IPS-18c (cell line): Measurements from ENCODE around the gene GFRA3.
A peak's percentile ranks its signal among the peaks of the same experiment; 100 is the strongest.
"Not testable (repeated sequence)": the region's sequence is repeated elsewhere in the genome, so short reads cannot be mapped to it uniquely, and the experiment has no call there.

Source experiments
- H3K4me3 ChIP-seq: 2 replicates; pipeline ENCODE4 v1.7.0; 2013; ENCODE audit warnings: low read depth, mild to moderate bottlenecking, low read length, moderate library complexity; ENCODE audit not compliant: insufficient read depth
- H3K9me3 ChIP-seq: one replicate; pipeline ENCODE4 v1.6.1; 2013; ENCODE audit warnings: mild to moderate bottlenecking, low read length, moderate library complexity; ENCODE audit not compliant: control insufficient read depth, insufficient read depth

Gene GFRA3, protein sequence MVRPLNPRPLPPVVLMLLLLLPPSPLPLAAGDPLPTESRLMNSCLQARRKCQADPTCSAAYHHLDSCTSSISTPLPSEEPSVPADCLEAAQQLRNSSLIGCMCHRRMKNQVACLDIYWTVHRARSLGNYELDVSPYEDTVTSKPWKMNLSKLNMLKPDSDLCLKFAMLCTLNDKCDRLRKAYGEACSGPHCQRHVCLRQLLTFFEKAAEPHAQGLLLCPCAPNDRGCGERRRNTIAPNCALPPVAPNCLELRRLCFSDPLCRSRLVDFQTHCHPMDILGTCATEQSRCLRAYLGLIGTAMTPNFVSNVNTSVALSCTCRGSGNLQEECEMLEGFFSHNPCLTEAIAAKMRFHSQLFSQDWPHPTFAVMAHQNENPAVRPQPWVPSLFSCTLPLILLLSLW

GRCh38 chr5:138274189-138274853 lies at the start of gene GFRA3:
GFRA3 (minus strand) TSS chr5:138274621; CDS start chr5:138274424, 197 bp downstream.
- Histone ChIP-seq H3K9me3 (no peaks in the 10 kb centered on the region), H3K4me3 (peak within 1 kb of the TSS; percentile 48)

DNA sequence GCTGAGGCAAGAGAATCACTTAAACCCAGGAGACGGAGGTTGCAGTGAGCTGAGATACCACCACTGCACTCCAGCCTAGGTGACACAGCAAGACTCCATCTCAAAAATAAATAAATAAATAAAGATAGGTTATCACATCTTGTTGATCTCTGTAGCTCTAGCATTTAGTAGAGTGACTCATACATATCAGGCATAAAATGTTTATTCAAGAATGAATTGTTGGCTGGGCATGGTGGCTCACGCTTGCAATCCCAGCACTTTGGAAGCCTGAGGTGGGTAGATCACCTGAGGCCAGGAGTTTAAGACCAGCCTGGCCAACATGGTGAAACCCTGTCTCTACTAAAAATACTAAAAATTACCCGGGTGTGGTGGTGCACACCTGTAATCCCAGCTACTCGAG lies 43.8 kb upstream of the GFRA3 start:
- H3K4me3 ChIP-seq, H3K9me3 ChIP-seq: not testable (repeated sequence)

DNA sequence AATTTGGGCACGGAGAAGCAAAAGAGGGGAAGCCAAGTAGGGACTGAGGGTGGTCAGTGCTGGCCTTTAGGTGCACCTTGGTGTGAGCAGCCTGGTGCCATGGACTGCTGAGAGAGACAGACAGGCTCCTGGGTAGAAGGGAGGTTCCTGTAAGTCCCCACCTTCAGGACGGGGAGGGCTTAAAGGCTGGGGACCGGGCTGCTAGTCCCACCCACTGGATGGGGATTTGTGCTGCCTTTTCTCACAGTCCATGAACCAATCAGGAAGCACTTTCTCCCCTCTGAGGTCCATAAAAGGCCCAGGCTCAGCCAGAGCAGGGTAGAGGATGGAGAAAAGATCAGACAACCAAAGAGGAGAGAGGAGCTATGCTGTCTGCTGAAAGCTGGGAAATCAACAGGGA lies 41.9 kb upstream of the GFRA3 start:
- H3K4me3 ChIP-seq = no peak overlapping the region
- no peaks in the 10 kb centered on the region for H3K9me3 ChIP-seq

- no peaks in the 10 kb centered on the region for H3K9me3 ChIP-seq
- no peak overlapping the region for H3K4me3 ChIP-seq
These were observed 41.4 kb upstream of the GFRA3 start for GRCh38 chr5:138315751-138316278.

GRCh38 chr5:138305797-138306196 lies 31.4 kb upstream of the GFRA3 start:
- H3K9me3 ChIP-seq = no peaks in the 10 kb centered on the region
- H3K4me3 ChIP-seq = no peak overlapping the region

DNA sequence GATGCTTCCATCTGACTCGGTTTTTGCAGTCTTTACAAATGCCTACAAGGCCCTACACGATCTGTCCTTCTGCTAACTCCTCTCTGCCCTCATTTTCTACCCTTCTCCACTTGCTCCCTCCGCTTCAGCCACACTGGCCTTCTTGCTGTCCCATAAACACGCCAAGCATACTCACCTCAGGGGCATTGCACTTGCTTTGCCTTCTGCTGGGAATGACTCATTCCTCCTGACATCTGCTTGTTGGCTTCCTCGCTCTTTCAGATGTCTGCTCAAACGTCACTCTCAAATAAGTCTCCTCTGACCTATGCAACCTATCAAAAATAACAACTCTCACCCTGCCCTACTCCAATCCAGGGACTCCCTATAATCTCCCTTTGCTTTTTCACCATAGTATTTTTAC lies 29.0 kb upstream of the GFRA3 start:
- Histone ChIP-seq H3K4me3 (no peak overlapping the region), H3K9me3 (no peaks in the 10 kb centered on the region)

GRCh38 chr5:138289296-138289695 lies 14.9 kb upstream of the GFRA3 start:
- Histone ChIP-seq H3K4me3 (no peak overlapping the region), H3K9me3 (no peaks in the 10 kb centered on the region)

- H3K9me3 ChIP-seq = no peaks in the 10 kb centered on the region
- H3K4me3 ChIP-seq = no peak overlapping the region
These were observed 12.8 kb upstream of the GFRA3 start for GRCh38 chr5:138287246-138287645.

- Histone ChIP-seq H3K4me3 (no peak overlapping the region), H3K9me3 (no peaks in the 10 kb centered on the region)
These were observed 8.7 kb upstream of the GFRA3 start for GRCh38 chr5:138282920-138283742.

DNA sequence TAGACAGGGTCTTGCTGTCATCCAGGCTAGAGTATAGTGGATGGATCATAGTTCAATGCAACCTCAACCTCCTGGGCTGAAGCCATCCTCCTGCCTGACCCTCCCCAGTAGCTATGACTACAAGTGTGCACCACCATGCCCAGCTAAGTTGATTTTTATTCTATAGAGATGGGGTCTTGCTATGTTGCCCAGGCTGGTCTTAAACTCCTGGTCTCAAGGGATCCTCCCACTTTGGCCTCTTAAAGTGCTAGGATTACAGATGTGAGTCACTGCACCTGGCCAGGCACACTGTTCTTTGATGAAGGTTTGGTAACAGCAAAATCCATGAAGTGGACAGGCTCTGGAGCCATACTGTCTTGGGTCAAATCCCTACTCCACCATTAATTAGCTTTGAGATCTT lies 6.5 kb upstream of the GFRA3 start:
- no peaks in the 10 kb centered on the region for H3K9me3 ChIP-seq

DNA sequence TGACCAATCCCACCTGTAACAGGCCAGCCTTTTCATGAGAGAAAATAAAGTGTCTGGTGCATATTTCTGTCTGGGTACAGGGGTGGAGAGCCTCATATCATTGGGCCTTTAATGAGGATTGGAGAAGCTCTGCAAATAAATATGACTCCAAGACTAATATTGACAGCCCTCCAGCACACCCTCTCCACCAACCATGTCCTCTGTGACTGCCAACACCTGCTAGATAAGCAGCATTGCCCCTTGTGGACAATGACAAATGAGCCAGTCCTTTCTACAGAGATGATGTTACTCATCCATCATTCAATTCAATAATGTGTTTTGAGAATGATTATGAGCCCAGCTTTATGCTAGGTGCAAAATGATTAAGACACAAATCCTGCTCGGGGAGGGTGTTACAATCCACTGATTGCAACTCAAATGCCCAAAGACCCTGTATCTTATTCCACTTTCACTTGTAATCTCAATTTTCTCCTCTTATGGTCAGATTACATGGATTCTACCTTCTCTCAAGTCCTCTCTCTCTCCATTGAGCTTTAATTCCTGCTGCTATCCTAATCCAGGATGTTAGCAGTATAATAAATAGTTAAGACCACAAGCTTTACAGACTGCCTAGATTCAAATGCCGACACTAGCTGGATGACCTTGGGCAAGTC lies 2.1 kb upstream of the GFRA3 start:
- Histone ChIP-seq H3K4me3 (no peak overlapping the region), H3K9me3 (no peaks in the 10 kb centered on the region)

More for the DNA sequence above, 6.5 kb upstream of the GFRA3 start:
- H3K4me3 ChIP-seq = no peak overlapping the region

DNA sequence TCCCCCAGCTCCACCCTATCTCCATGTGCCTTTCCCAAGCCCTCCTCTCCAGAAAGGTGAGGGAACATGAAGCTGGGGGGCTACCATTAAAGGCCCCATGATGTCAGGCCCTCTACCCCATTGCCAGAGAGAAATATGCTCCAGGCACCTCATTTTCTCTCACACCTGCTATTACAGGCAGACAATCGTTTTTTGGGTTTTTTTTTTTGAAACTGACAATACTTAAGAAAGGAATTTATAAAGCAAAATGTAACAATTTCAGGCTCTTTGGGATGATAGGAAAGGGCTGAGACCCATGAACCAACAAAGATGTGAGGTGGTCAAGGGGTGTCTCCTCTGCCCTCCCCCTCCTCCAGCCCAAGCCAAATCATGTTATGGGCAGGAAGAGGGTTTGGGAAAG lies 1.5 kb upstream of the GFRA3 start:
- Histone ChIP-seq H3K4me3 (no peak overlapping the region), H3K9me3 (no peaks in the 10 kb centered on the region)

- H3K4me3 ChIP-seq = no peak overlapping the region
- no peaks in the 10 kb centered on the region for H3K9me3 ChIP-seq
These were observed 960 bp upstream of the GFRA3 start for GRCh38 chr5:138275379-138275782.

- Histone ChIP-seq H3K4me3 (peak overlapping the region; percentile 48), H3K9me3 (no peaks in the 10 kb centered on the region)
These were observed 610 bp downstream of the GFRA3 start for GRCh38 chr5:138273834-138274188.

DNA sequence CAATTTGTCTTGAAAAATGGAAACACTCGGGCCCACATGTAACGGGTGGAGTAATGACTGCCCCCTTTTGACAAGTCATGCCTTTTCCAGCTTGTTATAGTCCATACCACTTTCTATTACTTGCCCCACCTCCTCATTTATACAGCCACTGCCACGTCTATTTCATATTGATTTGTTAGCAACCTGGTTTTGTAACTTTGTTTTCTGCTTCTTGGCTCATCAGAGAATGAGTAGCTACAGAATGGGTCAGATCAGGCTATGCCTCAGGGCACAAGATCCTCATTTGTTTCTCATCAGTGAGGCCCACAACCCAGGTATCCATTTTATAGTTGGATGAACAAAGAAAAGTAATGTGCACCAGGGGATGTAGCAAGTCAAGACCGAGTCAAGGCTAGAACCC lies 1.7 kb downstream of the GFRA3 start:
- Histone ChIP-seq H3K9me3 (no peaks in the 10 kb centered on the region), H3K4me3 (no peak overlapping the region)

DNA sequence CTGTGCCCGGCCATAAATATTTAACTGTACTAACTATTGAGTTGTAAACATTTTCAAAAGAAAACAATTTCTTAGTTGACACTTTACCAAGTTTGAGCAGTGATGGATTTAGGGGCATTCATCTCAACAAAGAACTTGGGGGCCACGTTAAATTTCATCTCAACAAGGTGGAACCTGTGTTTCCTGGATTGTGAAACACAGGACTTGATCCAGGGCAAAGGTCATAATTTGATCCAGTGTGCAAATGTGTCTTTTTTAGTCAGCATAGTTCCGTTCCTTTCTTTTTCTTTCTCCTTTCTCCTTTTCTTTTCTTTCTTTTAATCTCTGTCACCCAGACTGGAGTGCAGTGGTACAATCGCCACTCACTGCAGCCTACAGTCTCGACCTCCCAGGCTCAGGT lies 3.1 kb downstream of the GFRA3 start:
- H3K4me3 ChIP-seq = no peak overlapping the region
- no peaks in the 10 kb centered on the region for H3K9me3 ChIP-seq

GRCh38 chr5:138264183-138264582 lies 10.2 kb downstream of the GFRA3 start:
- no peaks in the 10 kb centered on the region for H3K9me3 ChIP-seq
- no peak overlapping the region for H3K4me3 ChIP-seq
